DOHH2 (cell line): ENCODE measurements around the gene TSPYL4.

Experiments used
- EZH2phosphoT487 ChIP-seq: fragments of 200-600 bp; sonication (generic); IDR thresholded peaks from 2 replicates; pipeline ENCODE4 v1.6.1; 2017; ENCODE audit warnings: borderline replicate concordance, mild to moderate bottlenecking, antibody characterized with exemption, low read length, moderate library complexity, mixed read lengths
- TF ChIP-seq, protein P1 (sequence below): fragments of 200-600 bp; sonication (generic); IDR thresholded peaks from one replicate; pipeline ENCODE4 v1.5.1; 2014; ENCODE audit warnings: antibody characterized with exemption, mild to moderate bottlenecking, low read depth, low read length; ENCODE audit not compliant: poor library complexity, severe bottlenecking

DNA sequence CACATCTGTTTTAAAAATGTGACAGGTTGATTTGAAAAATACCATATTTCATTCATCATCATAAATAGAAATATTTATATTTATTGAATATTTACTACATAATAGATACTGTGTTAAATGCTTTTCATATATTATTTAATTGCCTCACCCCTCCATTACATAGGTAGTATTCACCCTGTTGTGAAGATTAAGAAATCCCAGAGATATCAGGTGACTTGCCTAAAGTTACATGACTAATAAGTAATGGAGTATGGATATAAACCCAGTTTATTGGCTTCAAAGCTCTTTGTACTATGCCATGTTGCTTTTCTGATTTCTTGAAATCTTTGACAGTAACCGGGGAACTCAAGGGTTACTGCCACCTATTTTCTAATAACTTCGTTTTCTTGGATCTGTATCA, 36.0 kb upstream of the TSPYL4 start:
- TF ChIP-seq, protein P1, sequence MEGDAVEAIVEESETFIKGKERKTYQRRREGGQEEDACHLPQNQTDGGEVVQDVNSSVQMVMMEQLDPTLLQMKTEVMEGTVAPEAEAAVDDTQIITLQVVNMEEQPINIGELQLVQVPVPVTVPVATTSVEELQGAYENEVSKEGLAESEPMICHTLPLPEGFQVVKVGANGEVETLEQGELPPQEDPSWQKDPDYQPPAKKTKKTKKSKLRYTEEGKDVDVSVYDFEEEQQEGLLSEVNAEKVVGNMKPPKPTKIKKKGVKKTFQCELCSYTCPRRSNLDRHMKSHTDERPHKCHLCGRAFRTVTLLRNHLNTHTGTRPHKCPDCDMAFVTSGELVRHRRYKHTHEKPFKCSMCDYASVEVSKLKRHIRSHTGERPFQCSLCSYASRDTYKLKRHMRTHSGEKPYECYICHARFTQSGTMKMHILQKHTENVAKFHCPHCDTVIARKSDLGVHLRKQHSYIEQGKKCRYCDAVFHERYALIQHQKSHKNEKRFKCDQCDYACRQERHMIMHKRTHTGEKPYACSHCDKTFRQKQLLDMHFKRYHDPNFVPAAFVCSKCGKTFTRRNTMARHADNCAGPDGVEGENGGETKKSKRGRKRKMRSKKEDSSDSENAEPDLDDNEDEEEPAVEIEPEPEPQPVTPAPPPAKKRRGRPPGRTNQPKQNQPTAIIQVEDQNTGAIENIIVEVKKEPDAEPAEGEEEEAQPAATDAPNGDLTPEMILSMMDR: no peak
- no peak for TF ChIP-seq EZH2phosphoT487
